Lower leg skin (tissue), 3 donors: ENCODE data around the gene MIP.

Source experiments
- POLR2A ChIP-seq, 2 donors: fragments of 450-650 bp; IDR thresholded peaks; one replicate each; pipeline ENCODE4 v1.6.1; 2016 to 2017; ENCODE audit warnings: antibody characterized with exemption in 2 of 2, mild to moderate bottlenecking in 1 of 2, moderate library complexity in 1 of 2
- TF ChIP-seq, protein P1 (sequence below), 3 donors: fragments of 450-650 bp; IDR thresholded peaks; one replicate each; pipeline ENCODE4 v1.5.1; 2016; ENCODE audit warnings: antibody characterized with exemption in 3 of 3, mild to moderate bottlenecking in 3 of 3, moderate library complexity in 2 of 3

DNA sequence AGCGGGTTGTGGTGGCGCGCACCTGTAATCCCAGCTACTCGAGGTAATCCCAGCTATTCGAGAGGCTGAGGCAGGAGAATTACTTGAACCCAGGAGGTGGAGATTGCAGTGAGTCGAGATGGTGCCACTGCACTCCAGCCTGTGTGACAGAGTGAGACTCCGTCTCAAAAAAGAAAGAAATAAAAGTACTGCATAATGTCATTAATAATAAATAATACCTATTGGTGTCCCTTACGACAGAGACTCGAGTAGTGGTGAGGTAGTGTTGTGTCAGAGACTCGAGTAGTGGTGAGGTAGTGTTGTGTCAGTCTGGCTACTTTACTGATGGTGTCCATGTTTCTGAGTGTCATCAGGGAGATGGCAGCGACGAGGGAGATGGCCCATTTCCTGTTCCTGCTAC is 32.2 kb upstream of the MIP start:
- TF ChIP-seq, protein P1, sequence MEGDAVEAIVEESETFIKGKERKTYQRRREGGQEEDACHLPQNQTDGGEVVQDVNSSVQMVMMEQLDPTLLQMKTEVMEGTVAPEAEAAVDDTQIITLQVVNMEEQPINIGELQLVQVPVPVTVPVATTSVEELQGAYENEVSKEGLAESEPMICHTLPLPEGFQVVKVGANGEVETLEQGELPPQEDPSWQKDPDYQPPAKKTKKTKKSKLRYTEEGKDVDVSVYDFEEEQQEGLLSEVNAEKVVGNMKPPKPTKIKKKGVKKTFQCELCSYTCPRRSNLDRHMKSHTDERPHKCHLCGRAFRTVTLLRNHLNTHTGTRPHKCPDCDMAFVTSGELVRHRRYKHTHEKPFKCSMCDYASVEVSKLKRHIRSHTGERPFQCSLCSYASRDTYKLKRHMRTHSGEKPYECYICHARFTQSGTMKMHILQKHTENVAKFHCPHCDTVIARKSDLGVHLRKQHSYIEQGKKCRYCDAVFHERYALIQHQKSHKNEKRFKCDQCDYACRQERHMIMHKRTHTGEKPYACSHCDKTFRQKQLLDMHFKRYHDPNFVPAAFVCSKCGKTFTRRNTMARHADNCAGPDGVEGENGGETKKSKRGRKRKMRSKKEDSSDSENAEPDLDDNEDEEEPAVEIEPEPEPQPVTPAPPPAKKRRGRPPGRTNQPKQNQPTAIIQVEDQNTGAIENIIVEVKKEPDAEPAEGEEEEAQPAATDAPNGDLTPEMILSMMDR (IDR thresholded peaks at IDR 0.05) = no peak
- no peak for TF ChIP-seq POLR2A (IDR thresholded peaks at IDR 0.05)
